ENCODE measurements around the gene CAPZA1. TPM values are rescaled to one million over a fixed set of nuclear protein-coding genes. Genes with fewer than 3 reads are reported as not detected.

Gene CAPZA1
- total RNA-seq, 1 donor from 2014 or later, result 282 TPM

GRCh38 chr1:112700290-112701226 lies 80.9 kb downstream of the CAPZA1 start:
- intact Hi-C loops (cut with micrococcal nuclease), result no loop called here

- intact Hi-C loops (cut with micrococcal nuclease), result no loop called here
These were observed 81.8 kb downstream of the CAPZA1 start for GRCh38 chr1:112701227-112702066.

GRCh38 chr1:112702067-112702395 lies 82.4 kb downstream of the CAPZA1 start:
- intact Hi-C loops (cut with micrococcal nuclease), result no loop called here

- intact Hi-C loops (cut with micrococcal nuclease), result no loop called here
These were observed 83.0 kb downstream of the CAPZA1 start for GRCh38 chr1:112702420-112703261.

GRCh38 chr1:112703706-112704105 lies 84.1 kb downstream of the CAPZA1 start:
- intact Hi-C loops (cut with micrococcal nuclease), result no loop called here

- intact Hi-C loops (cut with micrococcal nuclease), result no loop called here
These were observed 84.8 kb downstream of the CAPZA1 start for GRCh38 chr1:112704391-112704933.

GRCh38 chr1:112704934-112705627 lies 85.4 kb downstream of the CAPZA1 start:
- intact Hi-C loops (cut with micrococcal nuclease), result loop anchor here (1.0 kb wide), 3 partner anchors 31 to 251 kb away; partner anchors contain the start of genes CAPZA1, MOV10, SLC16A1 and ST7L

GRCh38 chr1:112706505-112707220 lies 87.0 kb downstream of the CAPZA1 start, which contains the start of gene RHOC:
Gene RHOC (minus strand): TSS chr1:112707127. CDS start chr1:112703799, 3,328 bp downstream.
- intact Hi-C loops (cut with micrococcal nuclease), result loop anchor here (1.0 to 2.0 kb wide), 3 partner anchors 9 to 315 kb away; partner anchors contain the start of gene PPM1J

GRCh38 chr1:112707221-112708001 lies 87.8 kb downstream of the CAPZA1 start:
- intact Hi-C loops (cut with micrococcal nuclease), result loop anchor here (1.0 to 2.0 kb wide), 3 partner anchors 8 to 316 kb away; partner anchors contain the start of gene PPM1J

- intact Hi-C loops (cut with micrococcal nuclease), result no loop called here
These were observed 88.4 kb downstream of the CAPZA1 start for GRCh38 chr1:112708002-112708448.

- intact Hi-C loops (cut with micrococcal nuclease), result no loop called here
These were observed 88.9 kb downstream of the CAPZA1 start for GRCh38 chr1:112708489-112708888.

GRCh38 chr1:112710159-112710558 lies 90.5 kb downstream of the CAPZA1 start:
- intact Hi-C loops (cut with micrococcal nuclease), result no loop called here

GRCh38 chr1:112710586-112710985 lies 91.0 kb downstream of the CAPZA1 start:
- intact Hi-C loops (cut with micrococcal nuclease), result no loop called here

GRCh38 chr1:112711041-112711440 lies 91.4 kb downstream of the CAPZA1 start:
- intact Hi-C loops (cut with micrococcal nuclease), result no loop called here

- intact Hi-C loops (cut with micrococcal nuclease), result no loop called here
These were observed 92.0 kb downstream of the CAPZA1 start for GRCh38 chr1:112711670-112712069.

GRCh38 chr1:112712191-112712590 lies 92.6 kb downstream of the CAPZA1 start:
- intact Hi-C loops (cut with micrococcal nuclease), result no loop called here

GRCh38 chr1:112712701-112713128 lies 93.1 kb downstream of the CAPZA1 start:
- intact Hi-C loops (cut with micrococcal nuclease), result no loop called here
